Liver (tissue), 9 donors: ENCODE data around the gene MTG1. TPM values are rescaled to one million over a fixed set of nuclear protein-coding genes. Genes with fewer than 3 reads are reported as not detected.

ENCODE experiments used
- DNase-seq: peaks from one replicate; pipeline ENCODE4 v3.0.0-alpha.2; 2017; ENCODE audit warnings: low spot score
- H3K27ac ChIP-seq, 2 donors: one replicate each; pipeline ENCODE4 v1.7.0; 2013; ENCODE audit warnings: inconsistent platforms in 2 of 2, low read length in 2 of 2, control low read depth in 1 of 2, low read depth in 1 of 2, mild to moderate bottlenecking in 1 of 2
- H3K27me3 ChIP-seq, 4 donors: one replicate each; pipeline versions ENCODE4 v1.6.1 to v1.7.0; 2013; ENCODE audit warnings: low read length in 3 of 4, inconsistent platforms in 1 of 4, mild to moderate bottlenecking in 1 of 4, moderate library complexity in 1 of 4; ENCODE audit not compliant: control insufficient read depth in 4 of 4, insufficient read depth in 4 of 4
- H3K36me3 ChIP-seq, 4 donors: one replicate each; pipeline versions ENCODE4 v1.6.1 to v1.7.0; 2013; ENCODE audit warnings: low read length in 3 of 4, mild to moderate bottlenecking in 3 of 4, low read depth in 1 of 4, moderate library complexity in 1 of 4; ENCODE audit not compliant: control insufficient read depth in 4 of 4, insufficient read depth in 3 of 4
- H3K4me1 ChIP-seq, 4 donors: one replicate each; pipeline versions ENCODE4 v1.6.1 to v1.7.0; 2013; ENCODE audit warnings: low read length in 3 of 4, mild to moderate bottlenecking in 3 of 4, moderate library complexity in 1 of 4; ENCODE audit not compliant: control insufficient read depth in 4 of 4, insufficient read depth in 4 of 4
- H3K4me3 ChIP-seq, 3 donors: one replicate each; pipeline versions ENCODE4 v1.6.1 to v1.7.0; 2013; ENCODE audit warnings: low read length in 3 of 3, control low read depth in 1 of 3, low read depth in 1 of 3, mild to moderate bottlenecking in 1 of 3
- H3K9ac ChIP-seq, 2 donors: one replicate each; pipeline ENCODE4 v1.7.0; 2013; ENCODE audit warnings: low read length in 2 of 2, mild to moderate bottlenecking in 2 of 2, moderate library complexity in 2 of 2, control low read depth in 1 of 2, low read depth in 1 of 2
- H3K9me3 ChIP-seq, 4 donors: one replicate each; pipeline versions ENCODE4 v1.6.1 to v1.7.0; 2013; ENCODE audit warnings: low read length in 3 of 4; ENCODE audit not compliant: control insufficient read depth in 4 of 4
- ATF3 ChIP-seq: IDR thresholded peaks from 2 replicates; pipeline ENCODE4 v1.6.1; 2016; ENCODE audit warnings: antibody characterized with exemption
- CTCF ChIP-seq: fragments of 150-350 bp; IDR thresholded peaks from 2 replicates; pipeline ENCODE4 v1.5.1; 2017; ENCODE audit warnings: improper control_type of control experiment, low read depth, low read length; ENCODE audit not compliant: missing input control
- EGR1 ChIP-seq, 2 donors: IDR thresholded peaks; 2 replicates each; pipeline ENCODE4 v1.6.1; 2016 to 2018; ENCODE audit warnings: antibody characterized with exemption in 2 of 2, low read depth in 2 of 2
- FOXA1 ChIP-seq: IDR thresholded peaks from 2 replicates; pipeline ENCODE4 v1.6.1; 2016; ENCODE audit warnings: antibody characterized with exemption
- FOXA2 ChIP-seq: IDR thresholded peaks from 2 replicates; pipeline ENCODE4 v1.6.1; 2016; ENCODE audit warnings: antibody characterized with exemption
- GABPA ChIP-seq, 2 donors: IDR thresholded peaks in 1 of 2; conservative IDR thresholded peaks in 1 of 2; 2 replicates each; pipeline ENCODE4 v1.6.1; 2016; ENCODE audit warnings: antibody characterized with exemption in 2 of 2, mild to moderate bottlenecking in 1 of 2, moderate library complexity in 1 of 2
- HNF4A ChIP-seq, 2 donors: conservative IDR thresholded peaks; 2 replicates each; pipeline ENCODE4 v1.6.1; 2016; ENCODE audit warnings: antibody characterized with exemption in 2 of 2, mild to moderate bottlenecking in 2 of 2
- HNF4G ChIP-seq: IDR thresholded peaks from 2 replicates; pipeline ENCODE4 v1.6.1; 2016; ENCODE audit warnings: antibody characterized with exemption
- JUND ChIP-seq, 2 donors: IDR thresholded peaks; 2 replicates each; pipeline ENCODE4 v1.6.1; 2016; ENCODE audit warnings: antibody characterized with exemption in 2 of 2
- MAX ChIP-seq: IDR thresholded peaks from 2 replicates; pipeline ENCODE4 v1.6.1; 2016; ENCODE audit warnings: antibody characterized with exemption
- NR2F2 ChIP-seq: IDR thresholded peaks from 2 replicates; pipeline ENCODE4 v1.6.1; 2016; ENCODE audit warnings: antibody characterized with exemption
- RAD21 ChIP-seq, 2 donors: IDR thresholded peaks; 2 replicates each; pipeline ENCODE4 v1.6.1; 2016; ENCODE audit warnings: antibody characterized with exemption in 2 of 2, mild to moderate bottlenecking in 2 of 2
- REST ChIP-seq: IDR thresholded peaks from 2 replicates; pipeline ENCODE4 v1.6.1; 2016; ENCODE audit warnings: antibody characterized with exemption, mild to moderate bottlenecking
- RXRA ChIP-seq, 2 donors: IDR thresholded peaks; 2 replicates each; pipeline ENCODE4 v1.6.1; 2017 to 2018; ENCODE audit warnings: antibody characterized with exemption in 2 of 2, mild to moderate bottlenecking in 1 of 2
- SP1 ChIP-seq: IDR thresholded peaks from 2 replicates; pipeline ENCODE4 v1.6.1; 2018; ENCODE audit warnings: antibody characterized with exemption, mild to moderate bottlenecking
- TAF1 ChIP-seq: conservative IDR thresholded peaks from 2 replicates; pipeline ENCODE4 v1.6.1; 2016; ENCODE audit warnings: antibody characterized with exemption, mild to moderate bottlenecking
- YY1 ChIP-seq: IDR thresholded peaks from 2 replicates; pipeline ENCODE4 v1.6.1; 2016; ENCODE audit warnings: antibody characterized with exemption, mild to moderate bottlenecking
- ZBTB33 ChIP-seq: IDR thresholded peaks from 2 replicates; pipeline ENCODE4 v1.6.1; 2016; ENCODE audit warnings: antibody characterized with exemption
- WGBS: extraction: QIAGEN DNeasy Blood & Tissue Kit; methylation state at CpG from one replicate; pipeline ENCODE4 v1.1.7; 2013; 5-methylcytosine and 5-hydroxymethylcytosine counted together
- polyA plus RNA-seq, 2 donors: library from polyadenylated mRNA; stranded (reverse) in 1 of 2; unstranded in 1 of 2; fragments of 200-250 nt in 1 of 2; fragments of >200 nt in 1 of 2; fragmentation: Nextera tagmentation in 1 of 2; extraction: Ambion mirVana in 1 of 2; gene quantifications; one replicate each; pipeline versions ENCODE4 v1.2.1 to v1.2.3, GENCODE V29; 2013 to 2015
- total RNA-seq, 2 donors: library from RNA; depleted of rRNA; stranded (reverse); fragments of >200 nt; gene quantifications; one replicate each; pipeline ENCODE4 v1.2.3, GENCODE V29; 2014
- donor health status: healthy.
- donor health status: healthy.
- donor health status: healthy.
- donor health status: healthy.
- donor health status: healthy.

Gene MTG1
- total and polyA plus RNA-seq, 4 donors = 19.4 to 70.6 (median 38.2) TPM

GRCh38 chr10:133453516-133454203 lies 59.7 kb downstream of the MTG1 start, which contains the start of gene SCART1 (continued):
- TF ChIP-seq RAD21 (IDR thresholded peaks at IDR 0.05) (no peak), HNF4G (no peak), EGR1 (IDR thresholded peaks at IDR 0.05; ENCODE audit: low read depth in 2 of 2) (no peak), NR2F2 (no peak), JUND (IDR thresholded peaks at IDR 0.05) (no peak), MAX (no peak)

GRCh38 chr10:133454204-133454893 lies 60.4 kb downstream of the MTG1 start:
- DNase-seq = no peak
- no peak overlapping the region for H3K9ac ChIP-seq
- H3K27me3 ChIP-seq = no peaks in the 10 kb centered on the region

GRCh38 chr10:133455196-133455595 lies 61.2 kb downstream of the MTG1 start:
- no peaks in the 10 kb centered on the region for H3K4me1 ChIP-seq
- no peaks in the 10 kb centered on the region for H3K36me3 ChIP-seq
- no peak overlapping the region for H3K27ac ChIP-seq
- no peaks in the 10 kb centered on the region for H3K9me3 ChIP-seq
- no peak overlapping the region for H3K9ac ChIP-seq
- H3K27me3 ChIP-seq = no peaks in the 10 kb centered on the region
- no peak overlapping the region for H3K4me3 ChIP-seq
- 81% methylated on average over 5 of the region's 5 CpGs for WGBS
- DNase-seq = no peak
- no peak for TF ChIP-seq SP1
- no peak for TF ChIP-seq FOXA1
- TF ChIP-seq RXRA (IDR thresholded peaks at IDR 0.05) = no peak
- no peak for TF ChIP-seq CTCF
- TF ChIP-seq GABPA (IDR thresholded peaks at IDR 0.05 in 1 of 2, conservative IDR thresholded peaks at IDR 0.05 in 1 of 2) = no peak
- TF ChIP-seq REST = no peak
- TF ChIP-seq EGR1 (IDR thresholded peaks at IDR 0.05; ENCODE audit: low read depth in 2 of 2) = no peak
- TF ChIP-seq MAX = no peak
- no peak for TF ChIP-seq RAD21 (IDR thresholded peaks at IDR 0.05)
- TF ChIP-seq NR2F2 = no peak
- no peak for TF ChIP-seq ZBTB33
- TF ChIP-seq HNF4G = no peak
- TF ChIP-seq YY1 = no peak
- no peak for TF ChIP-seq FOXA2
- TF ChIP-seq JUND (IDR thresholded peaks at IDR 0.05) = no peak
- TF ChIP-seq ATF3 = no peak
- no peak for TF ChIP-seq TAF1
- no peak for TF ChIP-seq HNF4A (conservative IDR thresholded peaks at IDR 0.05)

More at GRCh38 chr10:133454204-133454893, 60.4 kb downstream of the MTG1 start:
- peaks cover 0 to under 1% (median 0%) of the 10 kb centered on the region in 4 donors for H3K9me3 ChIP-seq
- TF ChIP-seq HNF4A (conservative IDR thresholded peaks at IDR 0.05) (no peak), HNF4G (no peak), RAD21 (IDR thresholded peaks at IDR 0.05) (no peak), NR2F2 (no peak), TAF1 (no peak)
- no peak overlapping the region for H3K27ac ChIP-seq
- no peaks in the 10 kb centered on the region for H3K36me3 ChIP-seq
- WGBS = 86% methylated on average over 10 of the region's 10 CpGs
- H3K4me1 ChIP-seq = no peaks in the 10 kb centered on the region
- H3K4me3 ChIP-seq = no peak overlapping the region
